Endodermal cell (in vitro differentiated cells): ENCODE results near the gene ACTMAP. TPM values are rescaled to one million over a fixed set of nuclear protein-coding genes. Genes with fewer than 3 reads are reported as not detected.

Experiments
- DNase-seq: peaks from one replicate; pipeline ENCODE4 v3.0.0-alpha.2; 2017
- H3K27ac ChIP-seq: 2 replicates; pipeline ENCODE4 v1.5.1; 2013; ENCODE audit warnings: mild to moderate bottlenecking, low read depth, low read length, moderate library complexity
- H3K27me3 ChIP-seq: 2 replicates; pipeline ENCODE4 v1.6.1; 2013; ENCODE audit warnings: mild to moderate bottlenecking, low read length, moderate library complexity; ENCODE audit not compliant: insufficient read depth, control insufficient read depth, poor library complexity, severe bottlenecking
- H3K36me3 ChIP-seq: 2 replicates; pipeline ENCODE4 v1.7.0; 2013; ENCODE audit warnings: mild to moderate bottlenecking, low read length, moderate library complexity; ENCODE audit not compliant: control insufficient read depth, insufficient read depth
- H3K4me1 ChIP-seq: one replicate; pipeline ENCODE4 v1.7.0; 2013; ENCODE audit warnings: low read length; ENCODE audit not compliant: control insufficient read depth, insufficient read depth
- H3K4me3 ChIP-seq: 2 replicates; pipeline ENCODE4 v1.5.1; 2013; ENCODE audit warnings: mild to moderate bottlenecking, low read length, moderate library complexity
- H3K9ac ChIP-seq: 2 replicates; pipeline ENCODE4 v1.6.1; 2013; ENCODE audit warnings: mild to moderate bottlenecking, low read length, moderate library complexity; ENCODE audit not compliant: poor library complexity, severe bottlenecking; ENCODE audit errors: extremely low read depth
- H3K9me3 ChIP-seq: 2 replicates; pipeline ENCODE4 v1.6.1; 2013; ENCODE audit warnings: mild to moderate bottlenecking, low read length, moderate library complexity; ENCODE audit not compliant: control insufficient read depth
- H3K27ac Mint-ChIP-seq: 2 replicates; pipeline ENCODE4 v1.8.0; 2020; ENCODE audit warnings: mixed read lengths
- H3K27me3 Mint-ChIP-seq: 2 replicates; pipeline ENCODE4 v1.8.0; 2021; ENCODE audit warnings: mild to moderate bottlenecking, mixed read lengths; ENCODE audit not compliant: insufficient read depth
- H3K36me3 Mint-ChIP-seq: 2 replicates; pipeline ENCODE4 v1.8.0; 2020; ENCODE audit warnings: low read depth, mixed read lengths
- H3K4me1 Mint-ChIP-seq: 2 replicates; pipeline ENCODE4 v1.8.0; 2020; ENCODE audit warnings: mixed read lengths
- H3K4me3 Mint-ChIP-seq: 2 replicates; pipeline ENCODE4 v1.8.0; 2020; ENCODE audit warnings: mild to moderate bottlenecking, moderate library complexity, mixed read lengths
- H3K9me3 Mint-ChIP-seq: 2 replicates; pipeline ENCODE4 v1.8.0; 2020; ENCODE audit warnings: mild to moderate bottlenecking, mixed read lengths
- CTCF ChIP-seq: fragments of 200-600 bp; sonication (generic); conservative IDR thresholded peaks from 2 replicates; pipeline ENCODE4 v1.5.0; 2021; ENCODE audit warnings: antibody characterized with exemption, mild to moderate bottlenecking
- WGBS, 2 experiments: methylation state at CpG; one replicate each; pipeline versions ENCODE4 v1.1.5 to v1.1.7; 2013; ENCODE audit warnings: missing lambda C conversion rate in 2 of 2, mixed read lengths in 1 of 2; ENCODE audit not compliant: insufficient coverage in 1 of 2, insufficient read length in 1 of 2; 5-methylcytosine and 5-hydroxymethylcytosine counted together
- total RNA-seq, 2 donors: library from RNA; stranded (reverse); fragmentation: NEBNext Ultra II Directional in 1 of 2; extraction: Animal tissue kit (Norgen Biotek cat#: 25700) in 1 of 2; gene quantifications; 2 replicates in 1 of 2; 3 replicates in 1 of 2; pipeline ENCODE4 v1.2.1, GENCODE V29; 2021

ACTMAP gene
- total RNA-seq, 2 donors from 2014 or later, result 26.0 to 34.3 TPM

GRCh38 chr19:40719414-40719894 lies 30.8 kb downstream of the ACTMAP start:
- H3K9me3 ChIP-seq, result no peaks in the 10 kb centered on the region
- no peaks in the 10 kb centered on the region for H3K9me3 Mint-ChIP-seq
- H3K4me3 Mint-ChIP-seq, result peak overlapping the region; percentile 91
- DNase-seq, result no peak
- no peaks in the 10 kb centered on the region for H3K27me3 Mint-ChIP-seq
- peaks cover 37% of the 10 kb centered on the region for H3K36me3 Mint-ChIP-seq
- no peak overlapping the region for H3K27ac Mint-ChIP-seq
- H3K9ac ChIP-seq, result no peak overlapping the region
- peaks cover 31% of the 10 kb centered on the region for H3K36me3 ChIP-seq
- H3K4me1 Mint-ChIP-seq, result peaks cover 19% of the 10 kb centered on the region
- no peak for TF ChIP-seq CTCF
- H3K27ac ChIP-seq, result no peak overlapping the region
- WGBS, 2 experiments, result 80 to 87% methylated on average over 5 to 7 of the region's 7 CpGs
- H3K27me3 ChIP-seq, result no peaks in the 10 kb centered on the region
- no peaks in the 10 kb centered on the region for H3K4me1 ChIP-seq
- peak overlapping the region; percentile 94 for H3K4me3 ChIP-seq

DNA sequence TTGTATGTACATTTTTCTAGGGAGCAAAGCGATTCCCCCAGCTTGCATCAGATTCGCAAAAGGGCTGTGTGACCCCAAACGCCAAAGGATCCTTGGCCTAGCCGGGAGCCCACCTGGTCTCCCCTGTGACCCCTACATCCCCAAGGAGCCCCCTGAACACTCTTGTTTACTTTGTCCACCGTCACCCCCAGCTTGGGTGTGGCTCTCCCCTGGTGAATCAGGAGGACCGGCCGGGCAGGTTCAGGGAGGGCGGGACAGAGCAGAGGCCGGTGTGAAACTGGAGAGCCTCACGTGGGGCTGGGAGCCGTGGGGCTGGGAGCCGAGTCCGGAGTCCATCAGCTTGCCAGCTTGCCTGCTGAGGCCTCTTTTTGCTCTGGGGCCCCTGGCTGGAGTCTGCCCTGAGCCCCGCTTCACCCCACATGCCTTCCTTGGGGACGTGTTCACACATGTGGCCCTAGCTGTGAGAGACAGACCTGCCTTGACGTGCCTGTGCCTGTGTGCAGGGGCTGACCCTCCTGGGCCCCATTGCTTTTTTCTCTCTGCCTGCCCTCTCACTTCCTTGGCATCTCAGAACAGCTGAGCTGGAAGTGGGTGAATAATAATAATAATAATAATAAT lies 31.4 kb downstream of the ACTMAP start:
- H3K27ac ChIP-seq, result no peak overlapping the region
- Mint-ChIP-seq H3K27me3 (no peaks in the 10 kb centered on the region), H3K4me3 (peak overlapping the region; percentile 91), H3K9me3 (no peaks in the 10 kb centered on the region), H3K36me3 (peaks cover 32% of the 10 kb centered on the region), H3K27ac (peak overlapping the region; percentile 61), H3K4me1 (peaks cover 19% of the 10 kb centered on the region)
- H3K36me3 ChIP-seq, result peaks cover 25% of the 10 kb centered on the region
- peak; percentile 78 for DNase-seq
- H3K4me1 ChIP-seq, result no peaks in the 10 kb centered on the region
- 17 to 18% methylated on average over 13 to 16 of the region's 16 CpGs for WGBS, 2 experiments
- peak overlapping the region; percentile 67 for H3K9ac ChIP-seq
- no peaks in the 10 kb centered on the region for H3K9me3 ChIP-seq
- H3K27me3 ChIP-seq, result no peaks in the 10 kb centered on the region
- H3K4me3 ChIP-seq, result peak overlapping the region; percentile 94
- no peak for TF ChIP-seq CTCF

DNA sequence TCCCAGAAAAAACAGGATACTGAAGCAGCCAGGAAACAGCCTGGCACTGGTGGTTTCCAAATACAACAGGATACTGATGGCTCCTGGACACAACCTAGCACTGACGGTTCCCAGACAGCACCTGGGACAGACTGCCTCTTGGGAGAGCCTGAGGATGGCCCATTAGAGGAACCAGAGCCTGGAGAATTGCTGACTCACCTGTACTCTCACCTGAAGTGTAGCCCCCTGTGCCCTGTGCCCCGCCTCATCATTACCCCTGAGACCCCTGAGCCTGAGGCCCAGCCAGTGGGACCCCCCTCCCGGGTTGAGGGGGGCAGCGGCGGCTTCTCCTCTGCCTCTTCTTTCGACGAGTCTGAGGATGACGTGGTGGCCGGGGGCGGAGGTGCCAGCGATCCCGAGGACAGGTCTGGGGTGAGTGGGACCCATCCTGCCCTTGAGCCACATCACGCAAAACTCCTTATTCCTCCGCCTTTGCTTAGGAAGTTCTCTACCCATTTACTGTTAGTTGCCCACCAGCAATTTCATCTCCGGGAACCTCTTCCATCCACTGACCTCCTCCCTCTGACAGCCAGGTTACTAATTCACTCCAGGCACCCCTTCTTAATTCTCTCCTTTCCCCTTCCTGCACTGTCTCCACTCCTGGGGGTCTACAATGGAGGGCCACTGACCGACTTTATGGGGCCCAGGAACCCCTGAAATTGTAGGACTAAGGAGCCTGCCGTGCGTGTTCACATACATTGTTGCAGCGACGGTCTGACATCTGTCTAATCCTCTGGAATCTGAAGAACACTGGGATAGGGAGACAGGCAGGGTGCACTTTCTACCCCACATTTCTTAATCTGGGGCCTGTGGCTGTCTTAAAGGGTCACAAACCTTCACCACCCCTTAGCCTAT lies 32.1 kb downstream of the ACTMAP start:
- H3K4me3 Mint-ChIP-seq, result peak overlapping the region; percentile 91
- no peaks in the 10 kb centered on the region for H3K9me3 Mint-ChIP-seq
- Histone ChIP-seq H3K9ac (peak overlapping the region; percentile 67), H3K4me3 (peak overlapping the region; percentile 94), H3K27me3 (no peaks in the 10 kb centered on the region), H3K27ac (no peak overlapping the region), H3K4me1 (no peaks in the 10 kb centered on the region), H3K9me3 (no peaks in the 10 kb centered on the region), H3K36me3 (peaks cover 18% of the 10 kb centered on the region)
- H3K27me3 Mint-ChIP-seq, result no peaks in the 10 kb centered on the region
- H3K27ac Mint-ChIP-seq, result peak overlapping the region; percentile 91
- peak; percentile 68 for DNase-seq
- WGBS, 2 experiments, result 24 to 29% methylated on average over 13 to 20 of the region's 20 CpGs
- peaks cover 19% of the 10 kb centered on the region for H3K4me1 Mint-ChIP-seq
- H3K36me3 Mint-ChIP-seq, result peaks cover 27% of the 10 kb centered on the region
- TF ChIP-seq CTCF, result no peak
